HCT116 (cell line): ENCODE results near the gene DENND4C. TPM values are rescaled to one million over a fixed set of nuclear protein-coding genes. Genes with fewer than 3 reads are reported as not detected.
"Not testable (repeated sequence)": the region's sequence is repeated elsewhere in the genome, so short reads cannot be mapped to it uniquely, and the experiment has no call there.

ENCODE experiments used
- ATAC-seq: fragments of 200-7000 bp; cut with Tn5 transposase; 2 replicates; pipeline ENCODE4 v1.9.1; 2020; ENCODE audit warnings: mild to moderate bottlenecking, moderate library complexity
- BruUV-seq: library from RNA; stranded (reverse); fragments of 400-500 nt; replicated peaks from 2 replicates; lab custom pipeline; 2021; lab: Mats Ljungman, UMichigan
- CTCF ChIA-PET: fragments of 300-600 bp; sonication (Branson Sonifier 250); formaldehyde crosslinking; loops from one replicate; lab custom pipeline; 2021; ENCODE audit warnings: antibody characterized with exemption; lab: Charles Lee
- POLR2A ChIA-PET: fragments of 300-600, 350-600 bp; sonication (Branson Sonifier 250); formaldehyde crosslinking; loops from one replicate; lab custom pipeline; 2021; ENCODE audit warnings: antibody characterized with exemption; lab: Charles Lee
- RAD21 ChIA-PET, 2 experiments: fragments of 300-600 bp; sonication (Branson Sonifier 250); formaldehyde crosslinking; loops; one replicate each; lab custom pipeline; 2023; ENCODE audit warnings: low total read pairs in 2 of 2; ENCODE audit not compliant: uncharacterized antibody in 2 of 2, unreplicated experiment in 2 of 2, low non-redundant PET in 1 of 2; lab: Charles Lee
- DNase-seq: peaks from one replicate; pipeline ENCODE4 v3.0.0-alpha.2; 2010; ENCODE audit warnings: low read depth, low spot score
- H2AFZ ChIP-seq: fragments of 200-600 bp; shearing (Covaris generic), sonication (generic); 2 replicates; pipeline ENCODE4 v1.6.1; 2017; ENCODE audit warnings: low read depth, mixed run types, mixed read lengths, antibody characterized with exemption, low read length; ENCODE audit not compliant: poor library complexity, severe bottlenecking
- H3K27ac ChIP-seq: 2 replicates; pipeline ENCODE4 v1.5.1; 2012; ENCODE audit warnings: low read depth, low read length
- H3K27me3 ChIP-seq: fragments of 200-600 bp; sonication (generic); 2 replicates; pipeline ENCODE4 v1.6.1; 2016; ENCODE audit warnings: mixed run types, low read length, mixed read lengths; ENCODE audit not compliant: insufficient read depth
- H3K36me3 ChIP-seq, 2 experiments: fragments of 200-500 bp in 1 of 2; fragments of 200-600 bp in 1 of 2; sonication (Bioruptor generic) in 1 of 2; sonication (generic) in 1 of 2; 2 replicates each; pipeline versions ENCODE4 v1.5.1 to v1.6.1; 2014 to 2016; ENCODE audit warnings: low read length in 2 of 2, inconsistent platforms in 1 of 2, mixed read lengths in 1 of 2, mixed run types in 1 of 2; ENCODE audit not compliant: insufficient read depth in 2 of 2, control insufficient read depth in 1 of 2
- H3K4me1 ChIP-seq, 2 experiments: fragments of 200-600 bp in 1 of 2; sonication (generic) in 1 of 2; 2 replicates each; pipeline versions ENCODE4 v1.5.1 to v1.6.1; 2012 to 2017; ENCODE audit warnings: low read length in 2 of 2, inconsistent platforms in 1 of 2, mild to moderate bottlenecking in 1 of 2, mixed read lengths in 1 of 2, mixed run types in 1 of 2, moderate library complexity in 1 of 2; ENCODE audit not compliant: insufficient read depth in 2 of 2, control insufficient read depth in 1 of 2
- H3K4me2 ChIP-seq: fragments of 200-600 bp; sonication (generic); 2 replicates; pipeline ENCODE4 v1.6.1; 2017; ENCODE audit warnings: mixed run types, low read length, mixed read lengths
- H3K4me3 ChIP-seq, 2 experiments: fragments of 200-600 bp in 1 of 2; sonication (generic) in 1 of 2; replicated peaks in 1 of 2; 2 replicates each; pipeline ENCODE4 v1.5.1; 2011 to 2016; ENCODE audit warnings: low read length in 2 of 2, control low read depth in 1 of 2, low read depth in 1 of 2, mild to moderate bottlenecking in 1 of 2, mixed read lengths in 1 of 2, mixed run types in 1 of 2
- H3K79me2 ChIP-seq: fragments of 200-600 bp; sonication (generic); 2 replicates; pipeline ENCODE4 v1.6.1; 2017; ENCODE audit warnings: mild to moderate bottlenecking, mixed run types, low read length, moderate library complexity, mixed read lengths; ENCODE audit not compliant: insufficient read depth
- H3K9ac ChIP-seq: fragments of 200-600 bp; sonication (generic); 2 replicates; pipeline ENCODE4 v1.6.1; 2016; ENCODE audit warnings: low read length, mixed read lengths
- H3K9me2 ChIP-seq: fragments of 200-600 bp; sonication (generic), shearing (Covaris generic); 2 replicates; pipeline ENCODE4 v1.6.1; 2017; ENCODE audit warnings: mixed run types, mild to moderate bottlenecking, moderate library complexity; ENCODE audit not compliant: insufficient read depth
- H3K9me3 ChIP-seq, 2 experiments: fragments of 200-500 bp in 1 of 2; fragments of 200-600 bp in 1 of 2; sonication (Bioruptor generic) in 1 of 2; sonication (generic) in 1 of 2; 2 replicates each; pipeline ENCODE4 v1.6.1; 2014 to 2017; ENCODE audit warnings: low read length in 2 of 2, mixed read lengths in 2 of 2, inconsistent platforms in 1 of 2, low read depth in 1 of 2, mild to moderate bottlenecking in 1 of 2, mixed run types in 1 of 2, moderate library complexity in 1 of 2; ENCODE audit not compliant: control insufficient read depth in 1 of 2, insufficient read depth in 1 of 2
- H4K20me1 ChIP-seq: fragments of 200-600 bp; sonication (generic), shearing (Covaris generic); 2 replicates; pipeline ENCODE4 v1.6.1; 2017; ENCODE audit warnings: mixed run types, mild to moderate bottlenecking, moderate library complexity; ENCODE audit not compliant: insufficient read depth
- CEBPB ChIP-seq: IDR thresholded peaks from 2 replicates; pipeline ENCODE4 v1.6.1; 2012; ENCODE audit warnings: low read depth
- EGR1 ChIP-seq: IDR thresholded peaks from 2 replicates; pipeline ENCODE4 v1.6.1; 2012; ENCODE audit warnings: low read depth
- ELF1 ChIP-seq: IDR thresholded peaks from 2 replicates; pipeline ENCODE4 v1.6.1; 2012; ENCODE audit warnings: low read depth, borderline replicate concordance
- EZH2 ChIP-seq: fragments of 200-600 bp; sonication (generic); IDR thresholded peaks from 2 replicates; pipeline ENCODE4 v1.6.1; 2017; ENCODE audit warnings: antibody characterized with exemption, mixed run types
- EZH2phosphoT487 ChIP-seq: fragments of 200-600 bp; IDR thresholded peaks from 2 replicates; pipeline ENCODE4 v1.6.1; 2018; ENCODE audit warnings: antibody characterized with exemption, borderline replicate concordance
- FOSL1 ChIP-seq: IDR thresholded peaks from 2 replicates; pipeline ENCODE4 v1.6.1; 2012; ENCODE audit warnings: low read depth
- JUND ChIP-seq: IDR thresholded peaks from 2 replicates; pipeline ENCODE4 v1.6.1; 2012
- POLR2A ChIP-seq: IDR thresholded peaks from 2 replicates; pipeline ENCODE4 v1.7.0; 2011; ENCODE audit warnings: borderline replicate concordance; ENCODE audit not compliant: insufficient read depth, insufficient read length; ENCODE audit errors: extremely low read depth
- POLR2AphosphoS5 ChIP-seq: IDR thresholded peaks from 2 replicates; pipeline ENCODE4 v1.6.1; 2011; ENCODE audit warnings: mild to moderate bottlenecking, low read depth, low read length, moderate library complexity
- SIN3A ChIP-seq: IDR thresholded peaks from 2 replicates; pipeline ENCODE4 v1.6.1; 2012; ENCODE audit warnings: low read depth
- SP1 ChIP-seq: IDR thresholded peaks from 2 replicates; pipeline ENCODE4 v1.6.1; 2012; ENCODE audit warnings: low read depth
- SRF ChIP-seq: IDR thresholded peaks from 2 replicates; pipeline ENCODE4 v1.6.1; 2012; ENCODE audit warnings: low read depth
- TCF7L2 ChIP-seq: IDR thresholded peaks from 2 replicates; pipeline ENCODE4 v1.7.0; 2011; ENCODE audit warnings: borderline replicate concordance, inconsistent platforms; ENCODE audit not compliant: insufficient read depth, insufficient read length; ENCODE audit errors: extremely low read depth
- ZBTB33 ChIP-seq: IDR thresholded peaks from 2 replicates; pipeline ENCODE4 v1.6.1; 2011; ENCODE audit warnings: mild to moderate bottlenecking, low read length, moderate library complexity; ENCODE audit not compliant: insufficient replicate concordance; ENCODE audit errors: extremely low read depth
- ZFX ChIP-seq: fragments of 450-650 bp; IDR thresholded peaks from 2 replicates; pipeline ENCODE4 v1.6.1; 2017
- ZNF274 ChIP-seq: fragments of 200-500 bp; sonication (Bioruptor generic); IDR thresholded peaks from 2 replicates; pipeline ENCODE4 v1.6.1; 2014; ENCODE audit warnings: mild to moderate bottlenecking, low read depth, low read length, inconsistent platforms
- intact Hi-C: fragments of 100-400 bp; cut with micrococcal nuclease; formaldehyde crosslinking; loops from 2 replicates; pipeline ENCODE4 v1.10.0; 2022
- total RNA-seq: library from RNA; stranded (reverse); gene quantifications from one replicate; pipeline ENCODE4 v1.2.1, GENCODE V29; 2021; ENCODE audit not compliant: unreplicated experiment
- TF ChIP-seq, protein P1 (sequence below), 3 experiments: fragments of 200-600 bp in 1 of 3; sonication (generic) in 1 of 3; IDR thresholded peaks in 2 of 3; conservative IDR thresholded peaks in 1 of 3; 2 replicates each; pipeline ENCODE4 v1.5.1; 2012 to 2017; ENCODE audit warnings: low read depth in 2 of 3, low read length in 2 of 3, antibody characterized with exemption in 1 of 3, borderline replicate concordance in 1 of 3, control low read depth in 1 of 3, mild to moderate bottlenecking in 1 of 3, mixed read lengths in 1 of 3, mixed run types in 1 of 3, moderate library complexity in 1 of 3; ENCODE audit not compliant: insufficient read depth in 1 of 3
- TF ChIP-seq, protein P2 (sequence below): IDR thresholded peaks from 2 replicates; pipeline ENCODE4 v1.6.1; 2012

Gene DENND4C
- total RNA-seq, 1 experiment from 2014 or later = 20.9 TPM

DNA sequence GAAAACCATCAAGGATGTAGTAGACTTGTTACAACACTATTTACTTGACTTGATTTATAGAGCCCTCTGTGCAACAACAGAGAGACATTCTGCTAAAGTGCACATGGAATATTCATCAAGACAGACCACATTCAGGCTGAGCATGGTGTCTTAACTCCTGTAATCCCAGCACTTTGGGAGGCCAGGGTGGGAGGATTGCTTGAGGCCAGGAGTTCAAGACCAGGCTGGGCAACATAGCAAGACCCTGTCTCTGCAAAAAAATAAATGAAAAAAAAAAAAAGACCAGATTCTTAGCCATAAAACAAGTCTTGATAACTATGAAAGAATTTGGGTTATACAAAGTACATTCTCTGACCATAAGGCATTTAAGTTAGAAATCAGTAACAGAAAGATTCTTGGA is 25.3 kb downstream of the DENND4C start:
- Histone ChIP-seq H3K4me2 (no peak overlapping the region), H3K27ac (no peak overlapping the region), H3K9me2 (no peaks in the 10 kb centered on the region), H3K9ac (no peak overlapping the region), H3K4me3 (no peak overlapping the region), H3K9me3 (no peaks in the 10 kb centered on the region), H3K36me3 (no peaks in the 10 kb centered on the region), H3K79me2 (peaks cover 52% of the 10 kb centered on the region), H3K27me3 (no peaks in the 10 kb centered on the region), H2AFZ (no peak overlapping the region), H3K4me1 (no peaks in the 10 kb centered on the region), H4K20me1 (no peaks in the 10 kb centered on the region)
- BruUV-seq = no TSS peak
- POLR2A ChIA-PET = no interaction called here
- intact Hi-C loops = no loop called here
- TF ChIP-seq TCF7L2 (no peak), JUND (no peak), ZBTB33 (no peak), FOSL1 (no peak), EZH2 (no peak), POLR2AphosphoS5 (no peak), ZFX (no peak), SIN3A (no peak), SP1 (no peak), POLR2A (no peak), ELF1 (no peak), SRF (no peak), EZH2phosphoT487 (no peak), CEBPB (no peak), EGR1 (no peak), ZNF274 (no peak)
- TF ChIP-seq, protein P1, sequence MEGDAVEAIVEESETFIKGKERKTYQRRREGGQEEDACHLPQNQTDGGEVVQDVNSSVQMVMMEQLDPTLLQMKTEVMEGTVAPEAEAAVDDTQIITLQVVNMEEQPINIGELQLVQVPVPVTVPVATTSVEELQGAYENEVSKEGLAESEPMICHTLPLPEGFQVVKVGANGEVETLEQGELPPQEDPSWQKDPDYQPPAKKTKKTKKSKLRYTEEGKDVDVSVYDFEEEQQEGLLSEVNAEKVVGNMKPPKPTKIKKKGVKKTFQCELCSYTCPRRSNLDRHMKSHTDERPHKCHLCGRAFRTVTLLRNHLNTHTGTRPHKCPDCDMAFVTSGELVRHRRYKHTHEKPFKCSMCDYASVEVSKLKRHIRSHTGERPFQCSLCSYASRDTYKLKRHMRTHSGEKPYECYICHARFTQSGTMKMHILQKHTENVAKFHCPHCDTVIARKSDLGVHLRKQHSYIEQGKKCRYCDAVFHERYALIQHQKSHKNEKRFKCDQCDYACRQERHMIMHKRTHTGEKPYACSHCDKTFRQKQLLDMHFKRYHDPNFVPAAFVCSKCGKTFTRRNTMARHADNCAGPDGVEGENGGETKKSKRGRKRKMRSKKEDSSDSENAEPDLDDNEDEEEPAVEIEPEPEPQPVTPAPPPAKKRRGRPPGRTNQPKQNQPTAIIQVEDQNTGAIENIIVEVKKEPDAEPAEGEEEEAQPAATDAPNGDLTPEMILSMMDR (IDR thresholded peaks at IDR 0.05 in 2 of 3, conservative IDR thresholded peaks at IDR 0.05 in 1 of 3; ENCODE audit: borderline replicate concordance in 1 of 3, insufficient read depth in 1 of 3, low read depth in 2 of 3, low read length in 2 of 3) = no peak
- TF ChIP-seq, protein P2, sequence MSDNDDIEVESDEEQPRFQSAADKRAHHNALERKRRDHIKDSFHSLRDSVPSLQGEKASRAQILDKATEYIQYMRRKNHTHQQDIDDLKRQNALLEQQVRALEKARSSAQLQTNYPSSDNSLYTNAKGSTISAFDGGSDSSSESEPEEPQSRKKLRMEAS = no peak
- CTCF ChIA-PET = no interaction called here
- RAD21 ChIA-PET = no interaction called here
- ATAC-seq (no peak), DNase-seq (no peak)

DNA sequence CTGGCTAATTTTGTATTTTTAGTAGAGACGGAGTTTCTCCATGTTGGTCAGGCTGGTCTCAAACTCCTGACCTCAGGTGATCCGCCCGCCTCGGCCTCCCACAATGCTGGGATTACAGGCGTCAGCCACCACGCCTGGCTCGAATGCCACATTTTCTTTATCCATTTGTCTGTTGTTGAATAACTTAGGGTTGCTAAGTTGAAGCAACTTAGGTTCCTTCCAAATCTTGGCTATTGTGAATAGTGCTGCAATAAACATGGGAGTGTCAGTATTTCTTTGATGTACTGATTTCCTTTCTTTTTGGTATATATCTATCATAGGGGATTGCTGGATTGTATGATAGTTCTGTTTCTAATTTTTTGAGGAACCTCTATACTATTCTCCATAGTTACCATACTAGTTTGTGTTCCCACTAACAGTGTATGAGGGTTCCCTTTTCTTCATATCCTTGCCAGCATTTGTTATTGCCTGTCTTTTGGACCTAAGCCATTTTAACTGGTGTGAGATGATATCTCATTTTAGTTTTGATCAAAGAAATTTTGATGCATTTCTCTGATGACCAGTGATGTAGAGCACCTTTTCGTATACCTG is 29.3 kb downstream of the DENND4C start:
- H3K27ac ChIP-seq, H2AFZ ChIP-seq, H3K4me1 ChIP-seq, H4K20me1 ChIP-seq, RAD21 ChIA-PET, H3K9me3 ChIP-seq, CTCF ChIA-PET, H3K9me2 ChIP-seq, H3K36me3 ChIP-seq, H3K4me2 ChIP-seq, DNase-seq, POLR2A ChIA-PET, H3K27me3 ChIP-seq, H3K4me3 ChIP-seq, ATAC-seq, H3K9ac ChIP-seq, BruUV-seq, intact Hi-C loops: not testable (repeated sequence)
- H3K79me2 ChIP-seq = peaks cover 61% of the 10 kb centered on the region
